Fibroblast of lung (primary cell): ENCODE data around the gene KCNJ14.

Source experiments
- EZH2 ChIP-seq: IDR thresholded peaks from 2 replicates; pipeline ENCODE4 v1.5.1; 2012; ENCODE audit warnings: low read length, control low read depth, mild to moderate bottlenecking; ENCODE audit errors: missing control alignments
- TF ChIP-seq, protein P1 (sequence below), 2 donors: IDR thresholded peaks in 1 of 2; conservative IDR thresholded peaks in 1 of 2; 1 replicate in 1 of 2; 2 replicates in 1 of 2; pipeline ENCODE4 v1.5.1; 2011 to 2012; ENCODE audit warnings: low read length in 2 of 2, control low read depth in 1 of 2, inconsistent platforms in 1 of 2, low read depth in 1 of 2, mild to moderate bottlenecking in 1 of 2

DNA sequence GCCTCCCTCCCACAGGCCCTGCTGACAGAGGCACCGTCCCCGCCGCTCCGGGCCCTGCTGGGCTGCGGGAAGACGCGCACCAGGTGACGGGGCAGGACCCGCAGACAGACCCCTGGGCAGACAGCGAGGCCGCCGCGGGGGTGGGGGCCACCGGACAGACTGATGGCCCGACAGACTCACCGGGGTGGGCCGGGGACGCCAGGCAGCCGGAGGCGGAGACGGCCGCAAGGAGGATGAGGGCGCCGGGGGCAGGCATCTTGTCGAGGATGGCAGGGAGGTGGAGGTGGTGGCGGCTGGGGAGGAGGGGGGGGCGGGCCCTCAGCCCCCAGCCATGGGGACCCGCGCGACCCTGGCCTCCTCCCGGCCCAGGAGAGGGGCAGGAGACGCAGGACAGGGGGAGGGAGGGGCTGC lies 56.0 kb downstream of the KCNJ14 start:
- TF ChIP-seq, protein P1, sequence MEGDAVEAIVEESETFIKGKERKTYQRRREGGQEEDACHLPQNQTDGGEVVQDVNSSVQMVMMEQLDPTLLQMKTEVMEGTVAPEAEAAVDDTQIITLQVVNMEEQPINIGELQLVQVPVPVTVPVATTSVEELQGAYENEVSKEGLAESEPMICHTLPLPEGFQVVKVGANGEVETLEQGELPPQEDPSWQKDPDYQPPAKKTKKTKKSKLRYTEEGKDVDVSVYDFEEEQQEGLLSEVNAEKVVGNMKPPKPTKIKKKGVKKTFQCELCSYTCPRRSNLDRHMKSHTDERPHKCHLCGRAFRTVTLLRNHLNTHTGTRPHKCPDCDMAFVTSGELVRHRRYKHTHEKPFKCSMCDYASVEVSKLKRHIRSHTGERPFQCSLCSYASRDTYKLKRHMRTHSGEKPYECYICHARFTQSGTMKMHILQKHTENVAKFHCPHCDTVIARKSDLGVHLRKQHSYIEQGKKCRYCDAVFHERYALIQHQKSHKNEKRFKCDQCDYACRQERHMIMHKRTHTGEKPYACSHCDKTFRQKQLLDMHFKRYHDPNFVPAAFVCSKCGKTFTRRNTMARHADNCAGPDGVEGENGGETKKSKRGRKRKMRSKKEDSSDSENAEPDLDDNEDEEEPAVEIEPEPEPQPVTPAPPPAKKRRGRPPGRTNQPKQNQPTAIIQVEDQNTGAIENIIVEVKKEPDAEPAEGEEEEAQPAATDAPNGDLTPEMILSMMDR (conservative IDR thresholded peaks at IDR 0.05 in 1 of 2, IDR thresholded peaks at IDR 0.05 in 1 of 2; ENCODE audit: low read depth in 1 of 2, low read length in 2 of 2) = no peak
- no peak for TF ChIP-seq EZH2
